SK-MEL-5 (cell line): ENCODE results near the gene PRDX2. TPM values are rescaled to one million over a fixed set of nuclear protein-coding genes. Genes with fewer than 3 reads are reported as not detected.

Experiments
- DNase-seq: peaks from one replicate; pipeline ENCODE4 v3.0.0-alpha.2; 2016; ENCODE audit warnings: low read depth, low spot score
- in situ Hi-C: cut with HindIII; loops from 2 replicates; pipeline ENCODE4 v1.10.0; 2016; ENCODE audit warnings: low sequenced_read_pairs, high pct_unique_total_duplicates, low pct_unique_long_range_greater_than_20kb
- total RNA-seq: library from RNA; depleted of rRNA; stranded (reverse); fragments of >200 nt; shearing (Covaris generic); gene quantifications from 2 replicates; pipeline ENCODE4 v1.2.3, GENCODE V29; 2014

Gene PRDX2
- total RNA-seq, 1 experiment from 2014 or later, result not detected

DNA sequence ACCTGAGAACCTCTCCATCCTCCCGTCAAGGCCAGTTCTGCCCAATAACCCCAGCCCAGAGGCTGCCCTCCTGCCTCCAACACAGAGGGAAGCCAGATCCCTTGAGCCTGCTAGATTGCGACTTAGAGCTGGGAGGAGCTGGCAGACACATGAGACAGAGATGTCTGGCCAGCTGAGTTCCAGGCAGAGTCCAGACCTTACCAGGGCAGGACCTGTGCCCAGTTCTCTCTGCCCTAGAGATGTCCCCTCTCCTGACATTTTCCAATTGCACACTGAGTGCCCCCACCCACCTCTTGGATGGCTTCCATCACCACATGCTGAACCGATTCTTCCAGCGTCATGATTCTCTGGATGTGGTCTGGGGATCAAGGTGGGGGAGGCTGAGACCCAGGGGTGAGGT, 29.3 kb downstream of the PRDX2 start:
- no peak for DNase-seq
- in situ Hi-C loops, result no loop called here

DNA sequence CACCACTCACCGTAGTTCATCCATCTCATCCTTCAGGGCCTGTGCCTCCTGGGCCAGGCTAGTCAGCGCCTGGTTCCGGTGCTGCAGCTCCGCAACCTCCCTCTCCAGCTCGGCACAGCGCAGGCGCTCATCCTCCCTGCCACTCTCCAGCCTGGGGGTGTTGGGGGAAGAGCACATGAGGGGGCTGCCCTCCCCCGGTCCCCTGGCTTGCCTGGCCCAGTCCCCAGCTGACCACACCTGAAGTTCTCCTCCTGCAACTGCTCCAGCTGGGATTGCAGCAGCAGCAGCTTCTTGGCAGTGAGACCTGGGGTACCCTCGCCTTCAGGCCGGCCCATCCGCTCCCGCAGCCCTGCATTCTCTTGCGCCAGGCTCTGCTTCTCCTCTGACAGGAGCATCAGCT, 30.7 kb downstream of the PRDX2 start:
- in situ Hi-C loops, result no loop called here
- no peak for DNase-seq

- DNase-seq, result no peak
- in situ Hi-C loops, result no loop called here
Measured at GRCh38 chr19:12769689-12770088, 31.9 kb downstream of the PRDX2 start.

GRCh38 chr19:12767666-12768065, 33.9 kb downstream of the PRDX2 start:
- in situ Hi-C loops, result no loop called here
- DNase-seq, result no peak

DNA sequence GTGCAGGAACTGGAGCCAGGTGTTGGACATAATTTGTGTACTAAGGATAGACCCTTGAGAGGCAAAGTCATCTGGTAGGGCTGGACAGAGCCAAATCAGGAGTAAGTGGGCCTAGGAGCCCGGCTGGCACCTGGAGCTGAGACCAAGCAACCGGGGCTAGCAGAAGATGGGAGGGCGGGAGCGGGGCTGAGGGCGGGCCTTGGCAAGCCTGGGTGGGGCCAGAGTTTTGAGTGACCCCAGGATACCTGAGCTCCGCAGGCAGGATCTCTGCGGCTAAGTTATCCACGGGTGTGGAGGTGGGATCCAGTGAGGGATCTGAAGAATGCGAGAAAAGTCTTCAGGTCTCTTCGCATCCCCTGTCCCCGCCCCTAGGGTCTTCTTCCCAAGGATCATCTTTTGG, 34.5 kb downstream of the PRDX2 start:
- DNase-seq, result no peak
- in situ Hi-C loops, result no loop called here

DNA sequence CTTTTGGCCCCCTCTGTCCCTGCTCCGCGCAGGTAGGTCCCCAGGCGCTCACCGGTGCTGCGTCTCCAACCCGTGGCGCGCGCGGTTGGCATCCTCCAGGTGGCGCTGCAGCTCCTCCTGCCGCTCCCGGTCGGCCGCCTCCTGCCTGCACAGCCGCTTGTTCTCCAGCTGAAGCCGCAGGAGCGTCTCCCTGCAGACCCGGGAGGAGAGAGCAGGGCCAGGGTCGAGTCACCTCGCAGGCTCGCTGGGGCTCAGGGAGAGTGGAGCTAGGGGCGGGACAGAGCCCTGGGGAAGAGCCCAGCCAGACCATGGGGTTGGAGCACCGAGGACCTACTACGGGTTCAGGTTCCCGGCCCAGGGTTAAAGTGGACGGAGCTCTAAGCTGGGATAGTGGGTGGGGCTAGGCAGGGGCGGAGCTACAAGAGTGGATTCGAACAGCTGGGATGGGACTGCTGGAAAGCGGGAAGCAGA, 35.5 kb downstream of the PRDX2 start:
- in situ Hi-C loops, result no loop called here
- peak; percentile 82 for DNase-seq

DNA sequence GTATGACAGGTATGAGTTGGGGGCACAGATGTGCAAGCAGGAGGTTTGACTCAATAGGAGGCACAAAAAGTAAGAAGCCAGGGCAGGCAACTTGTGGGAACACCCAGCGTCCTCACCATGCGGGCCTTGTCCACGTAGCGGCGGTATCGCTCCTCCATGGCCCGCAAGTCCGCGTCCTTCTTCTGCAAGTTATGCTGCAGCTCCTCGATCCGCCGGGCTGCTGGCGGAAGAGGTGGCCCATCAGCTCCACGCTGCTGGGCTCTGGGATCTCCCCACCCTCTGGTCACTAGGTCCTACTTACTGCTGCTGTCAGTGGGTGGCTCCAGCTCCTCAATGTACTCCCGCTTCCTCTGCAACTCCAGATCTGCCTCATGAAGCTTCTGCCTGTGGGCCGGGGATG, 36.9 kb downstream of the PRDX2 start:
- in situ Hi-C loops, result no loop called here
- no peak for DNase-seq

GRCh38 chr19:12763100-12763499, 38.5 kb downstream of the PRDX2 start:
- DNase-seq, result no peak
- in situ Hi-C loops, result no loop called here

DNA sequence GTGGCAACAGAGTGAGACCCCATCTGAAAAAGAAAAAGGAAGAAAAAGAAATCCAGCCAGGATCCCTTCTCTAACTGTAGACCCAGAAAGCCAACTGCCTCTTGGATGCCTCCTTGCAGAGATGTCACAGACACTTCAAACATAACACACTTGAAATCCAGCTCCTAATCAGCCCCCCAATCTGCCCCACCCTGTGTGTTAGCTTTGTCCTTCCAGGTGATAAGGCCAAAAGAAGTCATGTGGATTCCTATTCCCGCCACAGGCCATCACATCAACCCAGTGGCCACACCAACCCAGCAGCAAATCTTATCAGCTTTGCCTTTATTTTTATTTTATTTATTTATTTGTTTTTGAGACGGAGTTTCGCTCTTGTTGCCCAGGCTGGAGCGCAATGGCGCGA, 41.9 kb downstream of the PRDX2 start:
- in situ Hi-C loops, result no loop called here
- no peak for DNase-seq

DNA sequence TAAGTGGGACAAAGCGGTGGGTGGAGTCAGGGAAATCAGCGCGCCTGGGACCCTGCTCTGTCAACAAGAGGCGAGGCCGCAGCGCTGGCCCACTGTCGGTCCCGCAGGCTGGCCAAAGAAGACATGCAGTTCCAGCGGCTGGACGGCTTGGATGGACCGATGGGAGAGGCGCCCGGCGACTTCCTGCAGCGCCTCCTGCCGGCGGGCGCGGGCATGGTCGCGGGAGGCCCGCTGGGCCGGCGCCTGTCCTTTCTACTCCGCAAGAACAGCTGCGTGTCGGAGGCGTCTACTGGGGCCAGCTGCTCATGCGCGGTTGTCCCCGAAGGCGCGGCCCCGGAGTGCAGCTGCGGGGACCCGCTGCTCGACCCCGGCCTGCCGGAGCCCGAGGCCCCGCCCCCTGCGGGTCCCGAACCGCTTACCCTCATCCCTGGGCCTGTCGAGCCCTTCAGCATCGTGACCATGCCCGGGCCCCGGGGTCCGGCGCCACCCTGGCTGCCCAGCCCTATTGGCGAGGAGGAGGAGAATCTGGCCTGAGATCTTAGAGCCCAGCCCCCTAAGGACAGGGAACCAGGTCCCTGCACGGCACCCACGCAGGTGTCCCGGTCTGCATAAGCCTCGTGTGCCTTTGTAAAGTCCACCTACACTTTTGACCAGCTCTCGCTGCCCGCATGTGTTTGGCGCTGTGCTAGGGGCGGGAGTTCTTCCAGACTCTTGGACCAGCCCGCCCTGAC, 43.9 kb downstream of the PRDX2 start:
- DNase-seq, result peak; percentile 79

DNA sequence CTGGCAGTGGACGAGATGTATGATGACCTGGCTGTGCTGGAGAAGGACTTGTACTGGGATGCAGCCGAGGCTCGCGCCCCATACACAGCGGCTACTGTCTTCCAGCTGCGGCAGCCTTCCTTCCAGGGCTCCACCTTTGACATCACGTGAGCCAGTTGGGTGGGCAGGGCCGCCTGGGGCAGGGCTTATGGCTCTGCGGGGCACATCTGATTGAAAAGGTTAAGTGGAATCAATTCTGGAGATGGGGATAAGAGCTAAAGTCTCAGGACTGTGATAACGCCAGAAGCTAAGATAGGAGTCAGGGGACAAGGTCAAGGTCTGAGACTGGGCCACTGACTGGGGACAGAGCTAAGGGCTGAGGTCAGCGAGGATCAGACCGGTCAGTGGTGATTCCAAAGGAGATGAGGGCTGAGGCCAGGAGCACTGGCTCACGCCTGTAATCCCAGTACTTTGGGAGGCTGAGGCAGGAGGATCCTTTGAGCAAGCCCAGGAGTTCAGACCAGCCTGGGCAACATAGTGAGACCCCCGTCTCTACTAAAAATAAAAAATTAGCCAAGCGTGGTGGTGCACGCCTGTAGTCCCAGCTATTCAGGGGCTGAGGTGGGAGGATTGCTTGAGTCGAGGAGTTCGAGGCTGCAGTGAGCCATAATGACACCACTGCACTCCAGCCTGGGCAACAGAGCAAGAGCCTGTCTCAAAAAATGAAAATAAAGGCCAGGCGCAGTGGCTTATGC, 45.3 kb downstream of the PRDX2 start:
- in situ Hi-C loops, result no loop called here
- no peak for DNase-seq

More for the DNA sequence above, 43.9 kb downstream of the PRDX2 start:
- in situ Hi-C loops, result no loop called here

DNA sequence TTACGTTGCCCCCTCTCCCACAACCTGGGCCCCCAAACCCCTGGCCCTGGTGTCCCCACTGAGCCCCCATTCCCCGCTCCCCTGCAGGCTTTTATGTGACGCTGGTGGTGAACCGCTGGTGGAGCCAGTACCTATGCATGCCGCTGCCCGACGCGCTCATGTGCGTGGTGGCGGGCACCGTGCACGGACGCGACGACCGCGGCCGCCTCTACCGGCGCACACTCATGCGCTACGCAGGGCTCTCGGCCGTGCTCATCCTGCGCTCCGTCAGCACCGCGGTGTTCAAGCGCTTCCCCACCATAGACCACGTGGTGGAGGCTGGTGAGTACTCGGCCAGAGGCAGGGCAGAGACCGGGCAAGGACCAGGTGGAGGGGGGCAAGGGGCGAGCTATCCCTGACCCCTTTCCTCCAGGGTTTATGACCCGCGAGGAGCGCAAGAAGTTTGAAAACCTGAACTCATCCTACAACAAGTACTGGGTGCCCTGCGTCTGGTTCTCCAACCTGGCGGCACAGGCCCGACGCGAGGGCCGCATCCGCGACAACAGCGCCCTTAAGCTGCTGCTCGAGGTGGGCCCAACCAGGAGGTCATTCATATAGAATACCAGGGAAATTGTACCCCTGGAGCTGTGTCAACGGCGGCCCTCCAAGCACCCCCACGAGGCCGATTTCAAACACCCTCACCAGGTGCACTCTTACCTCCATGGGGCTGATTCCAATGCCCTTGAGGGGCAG, 47.0 kb downstream of the PRDX2 start:
- in situ Hi-C loops, result no loop called here

GRCh38 chr19:12752056-12752781, 49.4 kb downstream of the PRDX2 start:
- no peak for DNase-seq
- in situ Hi-C loops, result no loop called here

More for the DNA sequence above, 47.0 kb downstream of the PRDX2 start:
- no peak for DNase-seq

- in situ Hi-C loops, result no loop called here
- DNase-seq, result no peak
Measured at GRCh38 chr19:12751635-12752034, 50.0 kb downstream of the PRDX2 start, which contains the start of gene BEST2. Gene BEST2, plus strand, starts transcription at chr19:12751791. Its CDS starts 802 bp downstream, at chr19:12752593.

- in situ Hi-C loops, result no loop called here
- DNase-seq, result no peak
Measured at GRCh38 chr19:12750851-12751250, 50.7 kb downstream of the PRDX2 start.

- no peak for DNase-seq
- in situ Hi-C loops, result no loop called here
Measured at GRCh38 chr19:12749938-12750521, 51.6 kb downstream of the PRDX2 start.

DNA sequence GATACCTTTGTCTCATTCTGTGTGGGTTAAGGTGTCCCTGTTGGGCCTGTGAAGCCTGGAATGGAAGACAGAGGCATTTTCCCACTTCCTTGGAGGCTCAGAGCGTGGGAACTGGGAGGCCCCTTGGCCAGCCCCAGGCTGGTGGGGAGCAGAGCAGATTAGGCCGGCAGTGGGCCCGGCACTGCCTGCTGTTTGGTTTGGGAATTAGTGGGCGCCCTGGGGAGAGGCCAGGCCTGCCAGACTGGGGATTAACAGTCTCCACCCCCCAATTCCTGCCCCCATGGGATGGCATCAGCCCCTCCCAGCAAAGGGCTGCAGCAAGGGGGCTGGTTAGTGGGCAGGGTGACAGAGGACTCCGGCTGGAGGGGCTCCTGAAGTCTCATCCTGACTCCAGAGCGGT, 53.1 kb downstream of the PRDX2 start:
- in situ Hi-C loops, result no loop called here
- no peak for DNase-seq
